OCI-LY3 (cell line): Measurements from ENCODE around the gene CHCHD1.
"Not testable (repeated sequence)": the region's sequence is repeated elsewhere in the genome, so short reads cannot be mapped to it uniquely, and the experiment has no call there.

Experiments used
- H2AFZ ChIP-seq: fragments of 200-600, 300-600 bp; shearing (Covaris generic); 2 replicates; pipeline ENCODE4 v1.6.0; 2014; ENCODE audit warnings: antibody characterized with exemption, low read depth, low read length
- H3K27ac ChIP-seq: fragments of 200-600, 300-600 bp; sonication (generic); 2 replicates; pipeline ENCODE4 v1.5.1; 2014; ENCODE audit warnings: mild to moderate bottlenecking, low read length, moderate library complexity, mixed read lengths
- H3K27me3 ChIP-seq: fragments of 200-600, 300-600 bp; sonication (generic); 2 replicates; pipeline ENCODE4 v1.6.1; 2014; ENCODE audit warnings: low read depth, low read length, mixed read lengths
- H3K36me3 ChIP-seq: fragments of 200-600, 300-600 bp; sonication (generic); replicated peaks from 2 replicates; pipeline ENCODE3; 2014; ENCODE audit warnings: low read depth, low read length, mixed read lengths
- H3K4me1 ChIP-seq: fragments of 300-600, 200-600 bp; sonication (generic); 2 replicates; pipeline ENCODE4 v1.6.1; 2014; ENCODE audit warnings: low read length, mixed read lengths
- H3K4me2 ChIP-seq: fragments of 200-600, 300-600 bp; sonication (generic); 2 replicates; pipeline ENCODE4 v1.6.1; 2014; ENCODE audit warnings: low read length, mixed read lengths
- H3K4me3 ChIP-seq: fragments of 300-600, 200-600 bp; sonication (generic); 2 replicates; pipeline ENCODE4 v1.5.1; 2014; ENCODE audit warnings: antibody characterized with exemption, mild to moderate bottlenecking, low read length, moderate library complexity
- H3K79me2 ChIP-seq: fragments of 300-600, 200-600 bp; shearing (Covaris generic); 2 replicates; pipeline ENCODE4 v1.6.1; 2014; ENCODE audit warnings: mild to moderate bottlenecking, low read length, mixed read lengths
- H3K9ac ChIP-seq: fragments of 300-600, 200-600 bp; shearing (Covaris generic); 2 replicates; pipeline ENCODE4 v1.6.0; 2014; ENCODE audit warnings: mild to moderate bottlenecking, low read length, moderate library complexity
- H3K9me3 ChIP-seq: fragments of 200-600, 300-600 bp; shearing (Covaris generic); 2 replicates; pipeline ENCODE4 v1.6.1; 2014; ENCODE audit warnings: low read length, mixed read lengths; ENCODE audit not compliant: insufficient read depth
- H4K20me1 ChIP-seq: fragments of 200-600, 300-600 bp; sonication (generic); 2 replicates; pipeline ENCODE4 v1.6.1; 2016; ENCODE audit warnings: low read length, mixed read lengths; ENCODE audit not compliant: insufficient read depth
- CTCF ChIP-seq: fragments of 200-600, 300-600 bp; sonication (generic); IDR thresholded peaks from 2 replicates; pipeline ENCODE4 v1.5.1; 2014; ENCODE audit warnings: antibody characterized with exemption, low read length, low read depth
- EZH2phosphoT487 ChIP-seq: fragments of 200-600 bp; shearing (Covaris generic); IDR thresholded peaks from 2 replicates; pipeline ENCODE4 v1.6.1; 2018; ENCODE audit warnings: antibody characterized with exemption, mixed run types, low read depth

CHCHD1 gene

GRCh38 chr10:73824146-73824725 is 42.4 kb downstream of the CHCHD1 start:
- Histone ChIP-seq H2AFZ (no peak overlapping the region), H3K27ac (no peak overlapping the region), H3K9me3 (no peaks in the 10 kb centered on the region), H3K27me3 (no peaks in the 10 kb centered on the region), H4K20me1 (no peaks in the 10 kb centered on the region), H3K4me3 (no peak overlapping the region), H3K9ac (no peak overlapping the region), H3K4me2 (no peak overlapping the region), H3K36me3 (no peaks in the 10 kb centered on the region), H3K4me1 (no peaks in the 10 kb centered on the region), H3K79me2 (no peaks in the 10 kb centered on the region)
- TF ChIP-seq EZH2phosphoT487 (no peak), CTCF (no peak)

DNA sequence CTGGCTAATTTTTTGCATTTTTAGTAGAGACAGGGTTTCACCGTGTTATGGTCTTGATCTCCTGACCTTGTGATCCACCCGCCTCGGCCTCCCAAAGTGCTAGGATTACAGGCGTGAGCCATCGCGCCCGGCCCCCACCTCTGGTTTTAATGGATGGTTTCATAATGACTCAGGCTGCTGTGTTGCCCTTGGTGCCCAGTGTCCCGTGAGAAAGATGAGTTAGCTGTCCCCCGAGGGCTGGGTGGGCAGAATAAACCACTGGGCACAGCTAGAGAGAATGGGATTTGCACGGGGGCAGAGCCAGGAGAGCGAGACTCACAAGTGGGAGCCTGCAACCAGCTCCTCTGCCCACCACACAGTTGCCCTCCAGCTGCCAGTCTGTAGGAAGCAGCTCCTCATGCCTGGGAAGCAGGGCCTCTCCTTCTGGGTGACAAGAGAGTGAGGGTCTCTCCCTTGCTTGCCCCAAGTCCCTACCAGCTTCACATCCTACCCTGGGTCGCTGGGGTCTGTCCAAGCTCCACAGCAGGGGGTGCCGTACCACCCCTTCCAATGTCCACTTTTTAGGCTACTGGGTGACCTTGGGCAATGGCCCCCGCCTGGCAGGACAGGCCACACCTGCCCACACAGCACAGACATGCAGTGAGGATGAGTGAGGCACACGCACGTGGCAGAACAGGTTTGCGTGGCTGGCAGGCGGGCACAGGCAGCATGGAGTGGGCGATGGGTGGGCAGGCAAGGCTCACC is 45.7 kb downstream of the CHCHD1 start:
- Histone ChIP-seq H3K27me3 (no peaks in the 10 kb centered on the region), H3K4me3 (no peak overlapping the region), H3K9ac (no peak overlapping the region), H3K9me3 (no peaks in the 10 kb centered on the region), H3K79me2 (no peaks in the 10 kb centered on the region), H3K27ac (no peak overlapping the region), H2AFZ (no peak overlapping the region), H3K4me1 (no peaks in the 10 kb centered on the region), H3K36me3 (no peaks in the 10 kb centered on the region), H4K20me1 (no peaks in the 10 kb centered on the region), H3K4me2 (no peak overlapping the region)
- TF ChIP-seq EZH2phosphoT487, result no peak
- no peak for TF ChIP-seq CTCF

- H3K27me3 ChIP-seq, result no peaks in the 10 kb centered on the region
- no peak overlapping the region for H3K4me2 ChIP-seq
- H3K36me3 ChIP-seq, result no peaks in the 10 kb centered on the region
- no peak overlapping the region for H3K27ac ChIP-seq
- no peaks in the 10 kb centered on the region for H3K9me3 ChIP-seq
- no peaks in the 10 kb centered on the region for H4K20me1 ChIP-seq
- TF ChIP-seq EZH2phosphoT487 (no peak), CTCF (no peak)
- H3K79me2 ChIP-seq, result no peaks in the 10 kb centered on the region
- H3K4me1 ChIP-seq, result no peaks in the 10 kb centered on the region
- H3K4me3 ChIP-seq, result no peak overlapping the region
- H3K9ac ChIP-seq, result no peak overlapping the region
- no peak overlapping the region for H2AFZ ChIP-seq
Observed at GRCh38 chr10:73828161-73828560, 46.3 kb downstream of the CHCHD1 start.

DNA sequence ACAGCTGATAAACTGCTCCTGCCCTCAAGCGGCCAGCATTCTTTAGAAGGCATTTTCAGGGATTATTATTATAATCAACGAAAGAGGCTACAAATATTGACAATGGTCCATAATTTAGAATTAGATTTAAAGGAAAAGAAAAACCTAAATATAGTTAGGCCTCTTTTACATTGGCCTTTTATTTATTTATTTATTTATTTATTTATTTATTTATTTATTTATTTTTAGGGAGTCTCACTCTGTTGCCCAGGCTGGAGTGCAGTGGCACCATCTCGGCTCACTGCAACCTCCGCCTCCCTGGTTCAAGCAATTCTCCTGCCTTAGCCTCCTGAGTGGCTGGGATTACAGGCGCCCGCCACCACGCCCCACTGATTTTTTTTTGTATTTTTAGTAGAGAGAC is 47.2 kb downstream of the CHCHD1 start:
- not testable (repeated sequence) for H3K36me3 ChIP-seq, H3K79me2 ChIP-seq, H3K9me3 ChIP-seq, H3K27ac ChIP-seq, H2AFZ ChIP-seq, H3K27me3 ChIP-seq, H3K4me1 ChIP-seq, H3K4me2 ChIP-seq, H3K4me3 ChIP-seq, H4K20me1 ChIP-seq, H3K9ac ChIP-seq
